CD8-positive, alpha-beta memory T cell (primary cell): ENCODE results near the gene ACYP2. TPM values are rescaled to one million over a fixed set of nuclear protein-coding genes. Genes with fewer than 3 reads are reported as not detected.

Experiments used
- CTCF ChIA-PET: fragments of 350-600 bp; sonication (Branson Sonifier 250); formaldehyde crosslinking; loops from one replicate; lab custom pipeline; 2021; ENCODE audit warnings: antibody characterized with exemption; lab: Charles Lee
- POLR2A ChIA-PET: fragments of 350-600 bp; sonication (Branson Sonifier 250); formaldehyde crosslinking; loops from one replicate; lab custom pipeline; 2021; ENCODE audit warnings: antibody characterized with exemption; lab: Charles Lee
- DNase-seq, 5 donors: peaks; one replicate each; pipeline versions ENCODE4 v3.0.0 to v3.0.0-alpha.2; 2020 to 2022; ENCODE audit warnings: mixed read lengths in 1 of 5
- H3K27ac ChIP-seq: one replicate; pipeline ENCODE4 v1.7.0; 2013; ENCODE audit warnings: low read depth, mild to moderate bottlenecking, low read length, moderate library complexity
- H3K27me3 ChIP-seq: 2 replicates; pipeline ENCODE4 v1.7.0; 2013; ENCODE audit warnings: low read length, mild to moderate bottlenecking; ENCODE audit not compliant: insufficient read depth, poor library complexity, severe bottlenecking
- H3K36me3 ChIP-seq: 2 replicates; pipeline ENCODE4 v1.7.0; 2013; ENCODE audit warnings: mild to moderate bottlenecking, low read length, moderate library complexity; ENCODE audit not compliant: insufficient read depth
- H3K4me1 ChIP-seq: 2 replicates; pipeline ENCODE4 v1.7.0; 2013; ENCODE audit warnings: mild to moderate bottlenecking, low read length, moderate library complexity; ENCODE audit not compliant: insufficient read depth
- H3K4me3 ChIP-seq: 2 replicates; pipeline ENCODE4 v1.7.0; 2013; ENCODE audit warnings: mild to moderate bottlenecking, low read length
- H3K9me3 ChIP-seq: 2 replicates; pipeline ENCODE4 v1.7.0; 2013; ENCODE audit warnings: mild to moderate bottlenecking, low read length
- H3K27ac Mint-ChIP-seq, 8 donors: one replicate each; pipeline ENCODE4 v1.8.0; 2020 to 2021; ENCODE audit warnings: mixed read lengths in 8 of 8, mild to moderate bottlenecking in 6 of 8, inconsistent platforms in 3 of 8, moderate library complexity in 3 of 8
- H3K27me3 Mint-ChIP-seq, 2 donors: one replicate each; pipeline ENCODE4 v1.8.0; 2020 to 2021; ENCODE audit warnings: mixed read lengths in 2 of 2, mild to moderate bottlenecking in 1 of 2, moderate library complexity in 1 of 2
- H3K36me3 Mint-ChIP-seq, 3 donors: one replicate each; pipeline ENCODE4 v1.8.0; 2020 to 2021; ENCODE audit warnings: mixed read lengths in 3 of 3, inconsistent platforms in 1 of 3, mild to moderate bottlenecking in 1 of 3
- H3K4me1 Mint-ChIP-seq, 3 donors: one replicate each; pipeline ENCODE4 v1.8.0; 2020 to 2021; ENCODE audit warnings: mixed read lengths in 3 of 3, inconsistent platforms in 1 of 3, mild to moderate bottlenecking in 1 of 3
- H3K4me3 Mint-ChIP-seq, 7 donors: one replicate each; pipeline ENCODE4 v1.8.0; 2020 to 2021; ENCODE audit warnings: mixed read lengths in 7 of 7, mild to moderate bottlenecking in 6 of 7, moderate library complexity in 4 of 7, inconsistent platforms in 2 of 7
- H3K9me3 Mint-ChIP-seq, 5 donors: one replicate each; pipeline ENCODE4 v1.8.0; 2020 to 2022; ENCODE audit warnings: mixed read lengths in 5 of 5, mild to moderate bottlenecking in 3 of 5, moderate library complexity in 2 of 5, inconsistent platforms in 1 of 5
- polyA plus RNA-seq: library from polyadenylated mRNA; unstranded; fragments of 300-500 nt; fragmentation: Illumina TruSeq; gene quantifications from one replicate; pipeline ENCODE4 v1.2.3, GENCODE V29; 2021
- total RNA-seq, 2 experiments: library from RNA; stranded (reverse); gene quantifications; one replicate each; pipeline ENCODE4 v1.2.3, GENCODE V29; 2021

Gene ACYP2
- total and polyA plus RNA-seq, 3 experiments from 2014 or later = 8.8 to 12.6 (median 10.3) TPM

GRCh38 chr2:54239427-54239826, 124.0 kb downstream of the ACYP2 start:
- H3K27ac ChIP-seq = no peak overlapping the region
- ChIA-PET POLR2A (no interaction called here), CTCF (no interaction called here)
- no peaks in the 10 kb centered on the region for H3K9me3 ChIP-seq
- peaks cover 0 to 3% (median 0%) of the 10 kb centered on the region in 5 donors for H3K9me3 Mint-ChIP-seq
- no peak for DNase-seq
- no peaks in the 10 kb centered on the region for H3K4me1 Mint-ChIP-seq
- no peaks in the 10 kb centered on the region for H3K36me3 ChIP-seq
- H3K36me3 Mint-ChIP-seq = peaks cover 5 to 25% (median 8%) of the 10 kb centered on the region in 3 donors
- H3K4me1 ChIP-seq = no peaks in the 10 kb centered on the region
- H3K4me3 Mint-ChIP-seq = no peak overlapping the region
- no peaks in the 10 kb centered on the region for H3K27me3 Mint-ChIP-seq
- H3K27ac Mint-ChIP-seq = no peak overlapping the region
- H3K4me3 ChIP-seq = no peak overlapping the region
- no peaks in the 10 kb centered on the region for H3K27me3 ChIP-seq

DNA sequence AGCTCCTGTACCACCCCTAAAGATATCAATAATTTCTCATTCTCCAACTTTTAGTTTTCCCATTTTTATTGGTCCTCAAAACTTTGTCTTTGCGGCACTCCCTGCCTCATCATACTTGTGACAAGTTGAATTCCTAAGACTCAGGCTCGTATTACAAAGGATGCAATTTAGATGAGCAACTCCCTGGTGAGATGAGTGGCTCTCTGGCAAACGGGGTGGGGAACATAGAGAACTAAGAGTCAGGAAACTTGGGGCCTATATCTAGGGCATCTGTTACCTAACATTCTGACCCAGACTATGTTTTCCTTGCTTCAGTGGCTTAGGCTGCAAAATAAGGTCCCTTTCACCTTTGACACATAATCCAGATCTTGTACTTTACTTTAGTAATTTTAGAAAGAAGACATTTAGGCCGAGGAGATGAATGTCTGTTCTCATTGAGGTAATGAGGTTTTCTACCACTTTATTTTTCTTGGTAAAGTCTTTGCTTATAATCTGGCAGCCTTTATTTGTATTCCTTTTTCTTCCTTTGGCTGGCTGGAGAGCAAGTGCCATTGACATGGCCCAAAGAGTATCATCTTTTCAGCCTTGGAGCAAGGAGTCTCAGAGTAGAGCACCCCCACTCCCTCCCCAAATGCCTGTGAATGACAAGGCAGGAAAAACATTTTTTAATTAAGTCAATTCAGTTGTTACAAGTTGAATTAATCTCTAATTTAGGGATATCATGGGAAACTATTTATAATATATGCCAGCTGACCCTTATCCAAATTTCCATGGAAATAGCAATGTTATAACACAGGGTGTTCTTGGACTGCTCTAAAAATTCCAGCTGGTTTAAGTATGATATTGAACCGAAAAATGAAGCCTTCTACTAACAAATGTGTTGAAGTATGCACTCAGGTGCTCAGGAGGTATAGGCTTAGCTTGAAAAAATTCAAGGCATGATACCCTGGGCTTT, 125.4 kb downstream of the ACYP2 start:
- H3K27ac ChIP-seq = no peak overlapping the region
- DNase-seq = no peak
- H3K9me3 ChIP-seq = no peaks in the 10 kb centered on the region
- no peaks in the 10 kb centered on the region for H3K4me1 ChIP-seq
- H3K4me3 ChIP-seq = no peak overlapping the region
- Mint-ChIP-seq H3K27me3 (no peaks in the 10 kb centered on the region), H3K4me3 (no peak overlapping the region), H3K4me1 (no peaks in the 10 kb centered on the region), H3K36me3 (peaks cover 5 to 36% (median 8%) of the 10 kb centered on the region in 3 donors), H3K9me3 (peaks cover 0 to 5% (median 1%) of the 10 kb centered on the region in 5 donors), H3K27ac (no peak overlapping the region)
- H3K27me3 ChIP-seq = no peaks in the 10 kb centered on the region
- POLR2A ChIA-PET = no interaction called here
- H3K36me3 ChIP-seq = no peaks in the 10 kb centered on the region
- CTCF ChIA-PET = no interaction called here

DNA sequence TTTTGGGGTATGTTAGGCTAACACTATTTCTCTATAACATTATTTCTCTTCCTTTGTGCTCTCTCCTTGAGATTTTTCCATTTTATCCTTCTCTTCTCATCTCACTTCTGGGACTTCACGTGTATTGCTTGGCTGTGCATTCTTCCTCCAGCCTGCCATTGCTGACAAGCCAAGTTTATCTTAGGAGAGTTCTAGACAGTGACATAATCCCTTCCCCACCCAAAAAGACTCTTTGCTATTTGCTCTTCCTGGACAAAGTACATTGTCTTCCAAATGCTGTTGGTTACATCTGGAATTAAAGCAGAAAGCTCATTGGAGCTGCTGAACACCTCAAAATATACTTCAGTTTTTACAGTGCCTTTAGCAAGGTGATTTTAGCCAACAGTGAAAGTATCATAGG, 131.7 kb downstream of the ACYP2 start:
- POLR2A ChIA-PET = no interaction called here
- H3K27me3 Mint-ChIP-seq = no peaks in the 10 kb centered on the region
- H3K36me3 Mint-ChIP-seq = peaks cover 0 to 24% (median 1%) of the 10 kb centered on the region in 3 donors

GRCh38 chr2:54249629-54250028, 134.2 kb downstream of the ACYP2 start:
- DNase-seq = no peak
- Histone ChIP-seq H3K27ac (no peak overlapping the region), H3K27me3 (no peaks in the 10 kb centered on the region), H3K4me3 (no peak overlapping the region), H3K36me3 (no peaks in the 10 kb centered on the region), H3K4me1 (no peaks in the 10 kb centered on the region), H3K9me3 (no peaks in the 10 kb centered on the region)
- Mint-ChIP-seq H3K9me3 (peaks cover 0 to 6% (median 0%) of the 10 kb centered on the region in 5 donors), H3K27me3 (no peaks in the 10 kb centered on the region), H3K36me3 (peaks cover 4 to 46% (median 17%) of the 10 kb centered on the region in 3 donors), H3K4me1 (no peaks in the 10 kb centered on the region), H3K4me3 (no peak overlapping the region), H3K27ac (no peak overlapping the region)
- CTCF ChIA-PET = no interaction called here
- POLR2A ChIA-PET = no interaction called here

More for the DNA sequence above, 131.7 kb downstream of the ACYP2 start:
- CTCF ChIA-PET = no interaction called here
- H3K36me3 ChIP-seq = no peaks in the 10 kb centered on the region
- Mint-ChIP-seq H3K27ac (no peak overlapping the region), H3K4me1 (no peaks in the 10 kb centered on the region), H3K9me3 (peaks cover 0 to 5% (median 0%) of the 10 kb centered on the region in 5 donors), H3K4me3 (no peak overlapping the region)
- no peaks in the 10 kb centered on the region for H3K4me1 ChIP-seq
- no peaks in the 10 kb centered on the region for H3K9me3 ChIP-seq
- DNase-seq = no peak
- H3K27me3 ChIP-seq = no peaks in the 10 kb centered on the region
- H3K4me3 ChIP-seq = no peak overlapping the region
- no peak overlapping the region for H3K27ac ChIP-seq

GRCh38 chr2:54254180-54254579, 138.8 kb downstream of the ACYP2 start:
- no peaks in the 10 kb centered on the region for H3K4me1 Mint-ChIP-seq
- Histone ChIP-seq H3K4me3 (no peak overlapping the region), H3K27ac (no peak overlapping the region), H3K36me3 (no peaks in the 10 kb centered on the region), H3K4me1 (no peaks in the 10 kb centered on the region), H3K9me3 (no peaks in the 10 kb centered on the region), H3K27me3 (no peaks in the 10 kb centered on the region)
- POLR2A ChIA-PET = no interaction called here
- peaks cover 0 to 4% (median 0%) of the 10 kb centered on the region in 5 donors for H3K9me3 Mint-ChIP-seq
- DNase-seq = no peak
- H3K27ac Mint-ChIP-seq = peak overlapping the region in 1 of 8 donors; percentile 28
- CTCF ChIA-PET = no interaction called here
- H3K4me3 Mint-ChIP-seq = no peak overlapping the region
- H3K27me3 Mint-ChIP-seq = no peaks in the 10 kb centered on the region
- peaks cover 8 to 30% (median 20%) of the 10 kb centered on the region in 3 donors for H3K36me3 Mint-ChIP-seq

DNA sequence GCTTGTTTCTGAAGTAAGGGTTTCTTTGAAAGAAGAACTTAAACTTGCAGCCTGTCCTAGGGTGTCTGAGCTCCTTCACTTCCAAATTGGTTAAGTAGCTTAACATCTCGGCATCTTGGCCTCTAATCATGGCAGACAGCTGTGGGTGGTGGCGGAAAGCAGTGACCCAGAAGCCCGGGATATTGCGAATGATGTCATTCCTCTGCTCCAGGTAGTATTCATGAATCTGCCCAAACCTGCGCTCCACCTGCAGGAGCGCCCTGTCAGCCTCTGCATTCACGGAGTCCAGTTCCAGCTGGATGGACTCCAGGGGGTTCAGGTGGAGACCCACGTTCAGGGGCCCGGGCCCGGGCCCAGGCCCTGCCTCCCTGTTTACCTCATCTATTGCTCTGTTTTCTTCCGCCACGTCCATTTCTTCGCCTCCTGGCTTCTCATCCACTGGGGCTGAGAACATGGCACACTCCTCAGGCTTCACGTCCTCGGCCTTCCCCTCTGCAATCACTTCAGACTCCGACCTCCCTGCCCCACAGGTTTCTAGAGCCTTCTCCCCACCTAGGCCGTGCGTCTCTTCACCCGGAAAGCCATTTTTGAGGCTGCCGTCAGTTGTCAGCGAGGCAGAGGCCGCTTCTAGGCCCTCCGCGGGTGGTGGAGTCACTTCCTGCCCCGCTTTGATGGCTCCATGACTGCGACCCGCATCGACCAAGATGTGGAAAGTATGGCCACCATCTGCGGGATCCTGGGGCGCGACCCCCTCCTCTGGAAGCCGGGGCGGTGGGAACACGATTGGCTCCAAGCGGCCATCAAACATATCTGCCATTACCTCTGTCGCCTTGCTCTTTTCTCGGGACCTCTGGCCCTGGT, 140.0 kb downstream of the ACYP2 start:
- no peak for DNase-seq
- H3K4me1 ChIP-seq = no peaks in the 10 kb centered on the region
- no peak overlapping the region for H3K27ac ChIP-seq
- no peaks in the 10 kb centered on the region for H3K9me3 ChIP-seq
- Mint-ChIP-seq H3K27me3 (no peaks in the 10 kb centered on the region), H3K9me3 (peaks cover 0 to 4% (median 0%) of the 10 kb centered on the region in 5 donors), H3K27ac (no peak overlapping the region), H3K4me3 (no peak overlapping the region), H3K36me3 (peaks cover 8 to 30% (median 20%) of the 10 kb centered on the region in 3 donors), H3K4me1 (no peaks in the 10 kb centered on the region)
- H3K4me3 ChIP-seq = no peak overlapping the region
- CTCF ChIA-PET = no interaction called here
- no peaks in the 10 kb centered on the region for H3K27me3 ChIP-seq
- H3K36me3 ChIP-seq = no peaks in the 10 kb centered on the region
- POLR2A ChIA-PET = no interaction called here

- H3K27me3 Mint-ChIP-seq = no peaks in the 10 kb centered on the region
- H3K27ac ChIP-seq = no peak within 1 kb of the TSS
- no peaks in the 10 kb centered on the region for H3K27me3 ChIP-seq
- DNase-seq = no peak
- no peaks in the 10 kb centered on the region for H3K4me1 Mint-ChIP-seq
- POLR2A ChIA-PET = no interaction called here
- no peak within 1 kb of the TSS for H3K4me3 Mint-ChIP-seq
- no peaks in the 10 kb centered on the region for H3K36me3 ChIP-seq
- peaks cover 0 to 4% (median 0%) of the 10 kb centered on the region in 5 donors for H3K9me3 Mint-ChIP-seq
- H3K4me3 ChIP-seq = no peak within 1 kb of the TSS
- H3K9me3 ChIP-seq = no peaks in the 10 kb centered on the region
- H3K4me1 ChIP-seq = no peaks in the 10 kb centered on the region
- CTCF ChIA-PET = no interaction called here
- H3K27ac Mint-ChIP-seq = no peak within 1 kb of the TSS
- H3K36me3 Mint-ChIP-seq = peaks cover 8 to 30% (median 20%) of the 10 kb centered on the region in 3 donors
Measured at GRCh38 chr2:54256091-54256694, 140.8 kb downstream of the ACYP2 start, which contains the start of gene TSPYL6. TSPYL6 (minus strand) TSS chr2:54256229; CDS start chr2:54256151, 78 bp downstream.
